GM18505 (cell line): Measurements from ENCODE around the gene COX14.

ENCODE experiments used
- ATAC-seq: cut with Tn5 transposase; IDR thresholded peaks from one replicate; pipeline ENCODE4 v1.9.1; 2021; ENCODE audit not compliant: unreplicated experiment
- POLR2A ChIP-seq: IDR thresholded peaks from 4 replicates; pipeline ENCODE4 v1.6.1; 2011; ENCODE audit warnings: borderline replicate concordance; ENCODE audit not compliant: insufficient read depth, insufficient read length; ENCODE audit errors: extremely low read depth

Gene COX14

GRCh38 chr12:50107416-50108268 lies 4.4 kb upstream of the COX14 start:
- no peak for TF ChIP-seq POLR2A
- no peak for ATAC-seq

GRCh38 chr12:50109319-50109718 lies 2.7 kb upstream of the COX14 start:
- no peak for TF ChIP-seq POLR2A
- no peak for ATAC-seq

GRCh38 chr12:50110127-50110761 lies 1.8 kb upstream of the COX14 start:
- no peak for ATAC-seq
- peak; percentile 52 for TF ChIP-seq POLR2A

- TF ChIP-seq POLR2A, result no peak
- ATAC-seq, result no peak
These were observed 1.2 kb upstream of the COX14 start for GRCh38 chr12:50110762-50111351.

GRCh38 chr12:50111395-50111692 lies 692 bp upstream of the COX14 start:
- ATAC-seq, result no peak
- no peak for TF ChIP-seq POLR2A

GRCh38 chr12:50112456-50113218 lies 601 bp downstream of the COX14 start:
- ATAC-seq, result no peak
- TF ChIP-seq POLR2A, result no peak

GRCh38 chr12:50117057-50117622 lies 5.1 kb downstream of the COX14 start:
- ATAC-seq, result no peak
- no peak for TF ChIP-seq POLR2A

GRCh38 chr12:50119387-50119786 lies 7.4 kb downstream of the COX14 start:
- ATAC-seq, result no peak
- TF ChIP-seq POLR2A, result no peak

GRCh38 chr12:50120521-50120920 lies 8.5 kb downstream of the COX14 start:
- ATAC-seq, result no peak
- TF ChIP-seq POLR2A, result no peak

GRCh38 chr12:50120953-50121352 lies 8.9 kb downstream of the COX14 start:
- no peak for TF ChIP-seq POLR2A
- ATAC-seq, result no peak

- no peak for ATAC-seq
- no peak for TF ChIP-seq POLR2A
These were observed 9.6 kb downstream of the COX14 start for GRCh38 chr12:50121641-50122040.

- ATAC-seq, result no peak
- no peak for TF ChIP-seq POLR2A
These were observed 11.2 kb downstream of the COX14 start for GRCh38 chr12:50123203-50123602.

GRCh38 chr12:50127546-50127945 lies 15.5 kb downstream of the COX14 start:
- no peak for ATAC-seq
- no peak for TF ChIP-seq POLR2A
